Common myeloid progenitor, CD34-positive (primary cell): ENCODE data around the gene ADGRA3.

Experiments used
- CTCF ChIA-PET: fragments of 350-600 bp; sonication (Branson Sonifier 250); formaldehyde crosslinking; loops from one replicate; lab custom pipeline; 2021; ENCODE audit warnings: antibody characterized with exemption; lab: Charles Lee
- POLR2A ChIA-PET: fragments of 350-600 bp; sonication (Branson Sonifier 250); formaldehyde crosslinking; loops from one replicate; lab custom pipeline; 2021; ENCODE audit warnings: antibody characterized with exemption; lab: Charles Lee
- DNase-seq, 3 donors: peaks; one replicate each; pipeline versions ENCODE4 v3.0.0 to v3.0.0-alpha.2; 2013
- H3K27ac ChIP-seq, 2 experiments: 1 replicate in 1 of 2; 2 replicates in 1 of 2; pipeline ENCODE4 v1.7.0; 2013; ENCODE audit warnings: inconsistent platforms in 2 of 2, low read length in 2 of 2, mild to moderate bottlenecking in 2 of 2, low read depth in 1 of 2, moderate library complexity in 1 of 2; ENCODE audit not compliant: severe bottlenecking in 2 of 2, insufficient read depth in 1 of 2, poor library complexity in 1 of 2
- H3K27me3 ChIP-seq, 5 experiments: replicated peaks in 2 of 5; 1 replicate in 3 of 5; 2 replicates in 2 of 5; pipeline versions ENCODE4 v1.6.1 to v1.7.0; 2013; ENCODE audit warnings: low read length in 4 of 5, mild to moderate bottlenecking in 2 of 5, moderate library complexity in 2 of 5, inconsistent platforms in 1 of 5; ENCODE audit not compliant: insufficient read depth in 5 of 5, control insufficient read depth in 4 of 5
- H3K36me3 ChIP-seq, 4 experiments: 1 replicate in 2 of 4; 2 replicates in 2 of 4; pipeline versions ENCODE4 v1.6.1 to v1.7.0; 2013; ENCODE audit warnings: low read length in 3 of 4, control low read depth in 1 of 4, mild to moderate bottlenecking in 1 of 4; ENCODE audit not compliant: control insufficient read depth in 4 of 4, insufficient read depth in 4 of 4
- H3K4me1 ChIP-seq, 4 experiments: 1 replicate in 3 of 4; 2 replicates in 1 of 4; pipeline versions ENCODE4 v1.6.1 to v1.7.1; 2013; ENCODE audit warnings: low read length in 3 of 4, mild to moderate bottlenecking in 3 of 4, control low read depth in 1 of 4, inconsistent platforms in 1 of 4, moderate library complexity in 1 of 4; ENCODE audit not compliant: control insufficient read depth in 4 of 4, insufficient read depth in 4 of 4; ENCODE audit errors: control extremely low read depth in 1 of 4
- H3K4me3 ChIP-seq, 7 experiments: 1 replicate in 4 of 7; 2 replicates in 3 of 7; pipeline versions ENCODE4 v1.5.1 to v1.7.0; 2013; ENCODE audit warnings: mild to moderate bottlenecking in 7 of 7, low read length in 6 of 7, moderate library complexity in 6 of 7, inconsistent platforms in 2 of 7, low read depth in 2 of 7, control low read depth in 1 of 7; ENCODE audit not compliant: insufficient read depth in 4 of 7, control insufficient read depth in 1 of 7; ENCODE audit errors: extremely low read depth in 1 of 7
- H3K9me3 ChIP-seq, 5 experiments: 1 replicate in 4 of 5; 2 replicates in 1 of 5; pipeline versions ENCODE4 v1.6.1 to v1.7.1; 2013; ENCODE audit warnings: low read length in 4 of 5, mild to moderate bottlenecking in 2 of 5, inconsistent platforms in 1 of 5, low read depth in 1 of 5, moderate library complexity in 1 of 5; ENCODE audit not compliant: control insufficient read depth in 4 of 5, insufficient read depth in 2 of 5; ENCODE audit errors: control extremely low read depth in 1 of 5
- WGBS: methylation state at CpG from one replicate; pipeline ENCODE4 v1.1.5; 2013; ENCODE audit not compliant: insufficient coverage; 5-methylcytosine and 5-hydroxymethylcytosine counted together

The ADGRA3 gene

DNA sequence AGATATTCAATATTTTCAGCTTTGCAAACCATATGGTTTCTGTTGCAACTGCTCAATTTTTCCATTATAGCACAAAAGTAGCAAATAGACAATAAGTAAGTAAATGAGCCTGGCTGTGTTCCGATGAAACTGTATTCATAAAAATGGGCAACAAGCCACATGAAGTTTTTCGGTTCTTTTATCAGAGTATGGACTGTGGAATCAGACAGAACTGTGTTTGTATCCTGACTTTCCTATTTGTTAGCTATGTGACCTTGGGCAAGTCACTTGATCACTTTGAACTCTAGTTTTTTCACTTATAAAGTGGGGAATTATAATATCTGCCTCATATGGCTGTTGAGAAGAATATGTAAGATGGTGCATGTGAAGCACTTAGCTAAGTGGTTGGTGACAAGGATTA is 23.4 kb upstream of the ADGRA3 start:
- Histone ChIP-seq H3K4me3 (no peak overlapping the region), H3K27ac (no peak overlapping the region), H3K27me3 (no peaks in the 10 kb centered on the region), H3K36me3 (no peaks in the 10 kb centered on the region), H3K4me1 (no peaks in the 10 kb centered on the region), H3K9me3 (peaks cover 0 to 15% (median 8%) of the 10 kb centered on the region in 5 experiments)
- no peak for DNase-seq
- POLR2A ChIA-PET = no interaction called here
- CTCF ChIA-PET = no interaction called here
- WGBS = 100% methylated on average over 2 of the region's 2 CpGs

- no peaks in the 10 kb centered on the region for H3K36me3 ChIP-seq
Measured at GRCh38 chr4:22537864-22538263, 22.0 kb upstream of the ADGRA3 start.

DNA sequence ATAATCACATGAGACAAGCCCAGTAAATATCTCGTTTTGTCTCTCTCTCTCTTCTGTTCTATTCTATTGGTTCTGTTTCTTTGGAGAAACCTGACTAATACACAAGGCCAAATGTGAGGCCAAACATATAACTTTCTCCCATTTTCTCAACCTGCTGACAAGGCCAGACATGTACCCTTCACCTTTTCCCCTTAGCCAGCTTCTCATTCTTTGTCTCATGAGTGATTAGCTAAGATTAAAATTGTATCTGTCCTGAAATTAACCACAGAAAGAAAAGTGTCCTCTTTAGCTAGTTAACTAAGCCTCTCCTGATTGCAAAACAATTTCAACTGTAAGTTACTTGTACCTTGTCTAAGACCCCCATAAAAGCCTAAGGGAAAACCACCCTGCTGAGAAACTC is 18.5 kb upstream of the ADGRA3 start:
- Histone ChIP-seq H3K4me3 (no peak overlapping the region), H3K27me3 (no peaks in the 10 kb centered on the region), H3K36me3 (no peaks in the 10 kb centered on the region), H3K27ac (no peak overlapping the region), H3K4me1 (no peaks in the 10 kb centered on the region), H3K9me3 (peaks cover 2 to 25% (median 12%) of the 10 kb centered on the region in 5 experiments)
- 100% methylated on average over 1 of the region's 1 CpG for WGBS
- CTCF ChIA-PET = interaction anchor here (1.6 kb wide), 1 partner anchor 22 kb away, joined by 4 read pairs; no protein-coding TSS in a partner anchor
- POLR2A ChIA-PET = no interaction called here
- no peak for DNase-seq

More at GRCh38 chr4:22537864-22538263, 22.0 kb upstream of the ADGRA3 start:
- Histone ChIP-seq H3K9me3 (peaks cover 0 to 24% (median 12%) of the 10 kb centered on the region in 5 experiments), H3K27me3 (no peaks in the 10 kb centered on the region), H3K4me1 (no peaks in the 10 kb centered on the region), H3K27ac (no peak overlapping the region), H3K4me3 (no peak overlapping the region)
- DNase-seq = no peak
- ChIA-PET POLR2A (no interaction called here), CTCF (no interaction called here)

- WGBS = no CpG with 5 or more reads among the region's 1 CpG
- Histone ChIP-seq H3K27ac (no peak overlapping the region), H3K36me3 (no peaks in the 10 kb centered on the region), H3K4me3 (no peak overlapping the region), H3K9me3 (peaks cover 2 to 25% (median 12%) of the 10 kb centered on the region in 5 experiments), H3K4me1 (no peaks in the 10 kb centered on the region), H3K27me3 (no peaks in the 10 kb centered on the region)
- DNase-seq = no peak
- POLR2A ChIA-PET = no interaction called here
- CTCF ChIA-PET = no interaction called here
Measured at GRCh38 chr4:22532896-22533295, 17.0 kb upstream of the ADGRA3 start.

GRCh38 chr4:22532117-22532516 is 16.3 kb upstream of the ADGRA3 start:
- no peaks in the 10 kb centered on the region for H3K27me3 ChIP-seq
- H3K36me3 ChIP-seq = no peaks in the 10 kb centered on the region
- ChIA-PET CTCF (no interaction called here), POLR2A (no interaction called here)
- no peak overlapping the region for H3K27ac ChIP-seq
- no CpG with 5 or more reads among the region's 1 CpG for WGBS
- H3K9me3 ChIP-seq = peaks cover 2 to 25% (median 12%) of the 10 kb centered on the region in 5 experiments
- no peaks in the 10 kb centered on the region for H3K4me1 ChIP-seq
- no peak overlapping the region for H3K4me3 ChIP-seq
- DNase-seq = no peak

DNA sequence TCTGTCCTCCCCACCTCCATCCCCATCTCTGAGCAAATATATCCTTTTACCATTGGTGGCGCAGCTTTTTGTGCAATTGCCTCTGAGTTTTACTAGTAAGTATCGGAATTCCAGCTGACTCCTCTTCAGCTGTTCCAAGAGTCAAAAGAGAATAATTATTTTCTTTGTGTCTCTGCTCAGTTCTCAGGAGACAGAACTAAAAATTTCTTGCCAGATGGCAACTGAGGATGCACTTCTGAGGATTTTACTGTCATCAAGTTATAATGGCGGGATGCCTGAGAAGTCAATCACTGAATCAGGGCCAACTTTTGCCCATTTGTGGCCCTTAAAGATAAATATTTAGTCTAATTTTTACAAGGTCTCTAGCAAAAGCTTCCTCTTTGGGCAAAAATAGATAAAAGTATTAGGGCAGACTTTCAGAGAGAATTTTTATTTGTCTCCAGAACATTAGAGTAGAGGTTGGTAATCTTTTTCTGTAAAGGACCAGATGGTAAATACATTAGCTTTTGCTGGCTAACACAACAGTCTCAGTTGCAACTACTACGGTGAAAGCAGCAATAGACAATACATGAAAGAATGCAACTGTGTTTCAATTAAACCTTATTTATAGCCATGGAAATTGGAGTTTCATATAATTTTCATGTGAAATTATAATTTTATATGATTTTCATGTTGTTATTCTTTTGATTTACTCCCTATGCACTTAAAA is 15.6 kb upstream of the ADGRA3 start:
- CTCF ChIA-PET = no interaction called here
- Histone ChIP-seq H3K36me3 (no peaks in the 10 kb centered on the region), H3K27ac (no peak overlapping the region), H3K4me3 (no peak overlapping the region), H3K27me3 (no peaks in the 10 kb centered on the region), H3K9me3 (peaks cover 2 to 25% (median 12%) of the 10 kb centered on the region in 5 experiments), H3K4me1 (no peaks in the 10 kb centered on the region)
- DNase-seq = no peak
- WGBS = 100% methylated on average over 3 of the region's 4 CpGs
- POLR2A ChIA-PET = no interaction called here

GRCh38 chr4:22524895-22525294 is 9.0 kb upstream of the ADGRA3 start:
- ChIA-PET POLR2A (no interaction called here), CTCF (no interaction called here)
- no peak for DNase-seq
- H3K4me1 ChIP-seq = no peaks in the 10 kb centered on the region
- no peaks in the 10 kb centered on the region for H3K27me3 ChIP-seq
- no peak overlapping the region for H3K4me3 ChIP-seq
- WGBS = 100% methylated on average over 3 of the region's 3 CpGs
- H3K9me3 ChIP-seq = no peaks in the 10 kb centered on the region
- H3K27ac ChIP-seq = no peak overlapping the region
- no peaks in the 10 kb centered on the region for H3K36me3 ChIP-seq
